ENCODE measurements around the gene RAB11FIP4.

RAB11FIP4 gene

DNA sequence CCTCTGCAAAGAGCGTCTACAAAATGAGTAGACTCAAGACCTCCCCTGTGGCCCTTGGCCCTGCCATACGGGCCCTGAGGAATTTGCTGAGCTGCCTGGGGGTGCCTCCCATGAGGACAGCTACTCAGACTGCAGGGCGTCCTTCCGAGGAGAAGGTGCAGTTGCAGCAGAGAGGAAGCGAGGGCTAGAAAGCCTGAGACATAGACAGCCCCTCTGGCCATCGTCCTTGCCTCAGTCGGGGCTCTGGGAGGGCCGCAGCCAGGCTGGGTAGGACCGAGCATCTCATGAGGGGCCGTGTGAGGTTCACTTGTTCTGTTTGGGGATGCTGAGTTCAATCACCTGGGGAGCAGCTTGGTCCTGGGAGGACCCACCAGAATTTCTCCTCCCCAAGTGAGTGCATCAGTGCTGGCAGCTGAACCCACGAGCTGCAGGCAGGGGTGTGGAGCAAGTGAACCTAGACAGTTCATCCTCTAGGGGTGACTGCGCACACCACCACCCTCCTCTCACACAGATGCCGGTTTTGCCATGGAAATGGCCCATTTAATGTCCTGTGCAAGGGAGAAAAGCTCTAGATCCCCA lies 20.3 kb downstream of the RAB11FIP4 start:
- no peak for DNase-seq (ENCODE audit: low spot score)

DNA sequence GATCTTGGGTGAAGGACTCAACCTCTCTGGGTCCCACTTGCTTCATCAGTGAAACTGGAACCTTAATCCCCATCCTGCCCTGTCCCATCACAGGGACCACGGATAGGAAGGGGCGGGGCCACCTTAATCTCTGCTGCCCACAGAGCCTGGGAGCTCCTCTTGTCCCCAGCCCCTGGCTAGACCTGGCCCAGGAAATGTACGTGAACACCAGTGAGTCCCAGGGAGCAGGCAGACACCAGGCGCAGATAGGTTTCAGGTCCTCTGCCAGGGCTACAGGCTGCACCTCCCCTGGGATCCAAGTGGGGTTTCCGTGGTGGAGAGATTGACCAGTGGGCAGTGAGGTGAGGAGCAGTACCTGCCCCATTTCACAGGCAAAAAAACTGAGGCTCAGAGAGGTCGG lies 21.0 kb downstream of the RAB11FIP4 start:
- no peak for DNase-seq (ENCODE audit: low spot score)

DNA sequence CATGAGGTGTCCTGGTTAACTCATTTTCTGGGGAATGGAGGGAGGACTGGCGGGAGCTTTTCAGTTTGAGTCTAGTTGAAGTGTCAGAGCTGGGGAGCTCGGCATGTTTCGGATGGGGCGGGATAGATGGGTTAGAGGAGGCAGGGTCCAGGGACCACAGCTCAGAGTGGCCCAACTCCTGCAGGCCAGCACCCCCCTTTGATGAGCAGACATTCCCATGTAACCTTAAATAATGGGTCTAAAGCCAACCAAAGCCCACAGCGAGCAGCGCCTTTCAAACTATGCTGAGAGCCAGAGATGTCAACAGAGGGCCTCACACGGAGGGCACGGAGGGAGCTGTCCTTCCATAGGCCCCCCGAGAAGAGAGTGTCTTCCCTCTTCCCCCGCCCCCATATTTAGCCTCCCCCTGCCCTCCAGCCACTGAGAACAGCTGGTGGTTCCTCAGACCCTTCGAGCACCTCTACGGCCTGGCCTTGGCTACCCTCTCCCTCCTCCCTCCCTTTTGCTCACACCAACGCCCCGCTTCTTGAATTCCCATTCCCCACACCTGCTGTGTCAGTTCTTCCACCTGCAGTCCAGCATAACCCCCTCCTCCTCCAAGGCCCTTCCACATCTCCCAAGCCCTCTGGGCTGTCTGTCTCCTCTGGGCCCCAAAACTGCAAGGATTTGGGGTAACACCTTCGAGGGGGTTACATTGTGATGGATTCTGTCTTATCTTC lies 21.8 kb downstream of the RAB11FIP4 start:
- no peak for DNase-seq (ENCODE audit: low spot score)

DNA sequence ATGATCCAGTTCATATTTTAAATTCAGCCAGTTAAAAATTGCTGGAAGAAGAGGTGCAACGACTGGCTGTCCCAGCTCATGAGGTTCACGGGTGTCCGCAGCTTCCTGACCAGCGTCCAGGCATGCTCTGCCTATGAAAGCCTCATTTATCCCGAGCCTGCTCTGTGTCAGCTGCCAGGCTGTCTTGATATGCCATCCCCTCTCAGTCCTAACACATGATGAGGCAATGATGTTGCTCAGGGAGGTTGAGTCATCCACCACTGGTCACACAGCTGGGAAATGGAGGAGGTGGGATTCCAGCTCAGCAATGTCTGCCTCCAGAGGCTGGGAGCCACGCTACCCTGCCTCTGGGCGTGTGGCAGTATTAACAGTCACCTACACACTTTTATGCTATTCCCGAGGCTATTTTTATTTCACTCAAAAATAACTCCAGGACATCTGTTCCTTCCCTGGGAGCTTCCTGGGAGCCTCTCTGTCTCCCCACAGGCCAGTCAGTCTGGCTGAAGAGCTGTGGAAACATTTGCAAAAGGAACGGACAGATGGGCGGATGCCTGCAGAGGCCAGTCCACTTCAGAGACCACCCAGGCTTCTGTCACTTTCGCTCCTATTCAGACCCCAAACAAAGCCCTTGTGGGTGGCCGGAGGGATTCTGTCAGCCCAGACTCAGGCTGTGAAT lies 22.5 kb downstream of the RAB11FIP4 start:
- DNase-seq (ENCODE audit: low spot score): peak; percentile 72

DNA sequence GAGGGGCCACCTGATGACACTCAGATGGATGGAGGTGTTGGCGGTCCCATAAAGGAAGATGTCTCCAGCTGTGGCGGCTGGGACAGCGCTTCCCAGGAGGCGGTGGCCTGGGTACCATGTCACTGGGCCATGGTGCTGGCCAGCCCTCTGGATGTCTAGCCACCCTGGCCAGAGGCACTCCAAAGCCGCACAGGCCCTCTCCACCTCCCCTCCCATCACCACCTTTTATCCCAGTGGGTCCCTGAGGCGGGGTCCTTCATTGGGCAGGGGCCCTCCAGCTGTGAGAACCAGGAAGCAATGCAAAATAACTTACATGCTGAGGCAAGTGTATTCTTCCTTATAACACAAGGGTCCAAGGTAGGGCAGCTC lies 23.1 kb downstream of the RAB11FIP4 start:
- DNase-seq (ENCODE audit: low spot score): no peak

DNA sequence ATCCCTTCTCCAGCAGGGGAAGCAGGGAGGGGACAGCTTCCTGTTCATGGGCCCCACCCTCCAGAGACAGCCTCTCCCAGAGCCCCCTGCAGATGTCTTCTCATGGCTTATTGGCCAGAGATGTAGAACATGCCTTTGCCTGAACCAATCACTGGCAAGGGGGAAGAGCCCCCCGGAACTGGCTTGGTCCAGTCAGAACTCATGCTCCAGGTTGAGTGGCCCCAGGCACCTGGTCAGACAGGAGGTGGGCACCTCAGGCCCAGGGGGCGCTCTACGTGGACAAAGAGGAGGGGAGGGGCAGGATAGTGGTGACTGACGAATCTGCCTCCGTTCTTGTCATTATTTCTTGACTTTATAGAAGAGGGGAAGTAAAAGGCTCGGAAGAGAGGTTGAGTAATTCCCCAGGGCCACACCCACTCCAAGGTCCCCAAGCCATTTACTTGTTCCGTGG lies 23.6 kb downstream of the RAB11FIP4 start:
- no peak for DNase-seq (ENCODE audit: low spot score)

DNA sequence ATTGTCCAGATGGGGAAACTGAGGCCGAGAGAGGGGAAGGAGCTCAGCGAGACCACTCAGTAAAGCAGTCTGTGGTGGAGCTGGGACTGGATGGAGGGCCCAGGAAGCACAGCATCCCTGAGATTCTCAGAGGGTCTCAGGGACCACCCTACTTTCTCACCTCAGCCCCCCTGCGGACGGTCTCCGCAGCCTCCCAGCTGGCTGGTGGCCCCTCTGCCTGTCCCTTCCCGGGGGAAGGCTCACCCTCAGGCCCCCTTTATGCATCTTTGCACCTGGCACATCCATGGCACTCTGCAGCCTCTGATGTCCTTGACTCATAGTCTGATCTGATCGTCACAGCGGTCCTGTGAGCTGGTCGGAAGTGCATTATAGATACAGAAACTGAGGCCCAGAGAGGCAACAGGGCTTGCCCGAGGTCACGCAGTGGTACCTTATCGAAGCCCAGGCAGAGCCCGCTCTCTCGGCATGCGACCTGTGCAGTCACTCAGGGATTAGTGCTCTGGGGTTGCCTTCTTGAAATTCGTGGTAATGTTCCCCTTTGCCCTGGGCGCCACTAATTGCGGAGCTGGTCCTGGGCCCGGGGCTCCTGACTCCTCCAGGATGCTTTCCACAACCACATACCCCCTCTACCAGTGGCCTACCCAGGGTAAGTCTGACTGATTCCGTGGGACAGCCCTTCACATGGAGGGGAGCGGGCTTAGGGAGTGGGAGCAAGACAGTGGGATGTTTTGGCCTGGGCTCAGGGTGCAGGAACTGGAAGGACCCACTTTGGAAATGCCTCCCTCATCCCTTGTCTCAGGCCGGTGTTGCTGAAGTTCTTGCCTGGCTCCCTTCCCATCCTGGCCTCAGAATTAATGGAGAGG lies 24.4 kb downstream of the RAB11FIP4 start:
- DNase-seq (ENCODE audit: low spot score): no peak

DNA sequence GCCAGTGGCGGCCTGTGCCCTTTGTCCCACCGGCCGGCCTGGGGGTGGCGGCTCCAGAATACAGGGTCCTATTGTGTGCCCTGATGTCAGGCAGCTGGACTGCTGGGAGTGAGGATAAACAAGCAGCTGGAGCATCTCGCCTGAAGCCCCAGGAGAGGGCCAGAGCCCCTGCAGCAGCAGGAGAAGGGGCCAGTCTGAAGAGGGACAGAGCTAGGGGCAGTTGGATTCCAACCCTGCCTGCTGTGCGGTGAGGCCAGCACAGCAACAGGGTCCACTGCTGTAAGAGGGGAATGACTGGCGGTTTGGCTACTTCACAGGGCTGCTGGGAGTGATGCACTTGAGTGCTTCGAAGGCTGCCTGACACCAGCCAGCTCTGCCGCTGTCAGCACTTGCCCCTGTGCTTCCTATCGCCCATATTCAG lies 25.0 kb downstream of the RAB11FIP4 start:
- DNase-seq (ENCODE audit: low spot score): no peak

DNA sequence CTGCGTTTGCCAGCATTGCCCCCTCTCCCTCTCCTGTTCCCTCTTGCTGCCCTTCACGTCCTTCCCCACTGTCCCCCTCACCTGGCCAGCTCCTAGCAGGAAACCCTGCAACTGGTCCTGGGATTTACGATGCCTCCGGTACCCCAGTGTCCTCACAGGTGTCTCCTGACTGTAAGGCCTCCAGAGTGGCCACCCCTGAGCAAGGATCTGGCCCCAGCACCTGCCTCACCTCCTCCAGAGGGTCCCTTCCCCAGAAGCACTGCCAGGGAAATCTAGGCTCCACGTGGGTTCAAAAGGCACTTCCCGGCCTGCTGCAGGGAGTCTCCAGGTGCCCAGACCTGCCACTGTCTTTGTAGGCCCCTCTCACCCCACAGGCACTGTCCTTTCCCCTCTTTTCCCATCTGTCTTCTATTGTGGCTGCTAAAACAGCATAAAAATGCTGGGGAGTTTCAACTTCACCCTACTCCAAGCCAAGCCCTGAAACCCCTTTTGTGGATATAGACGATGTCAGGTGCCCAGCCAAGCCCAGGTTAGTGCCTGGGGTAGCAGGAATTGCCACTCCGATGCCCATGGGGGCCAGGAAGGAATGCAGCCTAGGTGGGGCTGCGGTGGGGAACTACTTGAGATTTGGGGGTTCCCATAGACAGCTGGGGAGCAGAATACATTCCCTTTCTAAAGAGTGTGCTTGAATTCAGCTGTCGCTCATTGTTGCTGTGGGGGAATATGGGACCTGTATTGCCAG lies 25.7 kb downstream of the RAB11FIP4 start:
- no peak for DNase-seq (ENCODE audit: low spot score)

DNA sequence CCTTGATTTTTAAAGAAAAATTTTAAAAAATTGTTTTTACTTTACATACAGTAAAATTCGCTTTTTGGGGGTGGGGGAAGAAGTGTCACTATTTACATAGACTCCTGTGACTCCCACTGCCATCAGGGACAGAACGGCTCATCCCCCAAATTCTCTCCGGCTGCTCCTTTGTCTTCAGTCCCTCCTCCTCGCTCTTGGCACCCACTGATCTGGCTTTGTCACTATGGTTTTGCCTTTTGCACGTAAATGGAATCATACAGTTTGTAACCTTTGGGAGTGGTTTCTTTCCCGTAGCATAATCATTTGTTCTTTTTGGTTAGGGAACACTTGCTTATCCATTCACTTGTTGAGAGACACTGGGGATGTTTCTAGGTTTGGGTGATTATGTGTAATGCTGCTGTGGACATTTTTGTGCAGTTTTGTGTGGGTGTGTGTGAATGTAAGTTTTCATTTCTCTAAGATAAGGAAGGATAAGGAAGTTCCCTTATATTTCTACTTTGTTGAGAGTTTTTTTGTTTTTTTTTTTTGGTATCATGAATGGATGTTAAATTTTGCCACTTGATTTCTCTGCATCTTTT lies 27.4 kb downstream of the RAB11FIP4 start:
- no peak for DNase-seq (ENCODE audit: low spot score)

DNA sequence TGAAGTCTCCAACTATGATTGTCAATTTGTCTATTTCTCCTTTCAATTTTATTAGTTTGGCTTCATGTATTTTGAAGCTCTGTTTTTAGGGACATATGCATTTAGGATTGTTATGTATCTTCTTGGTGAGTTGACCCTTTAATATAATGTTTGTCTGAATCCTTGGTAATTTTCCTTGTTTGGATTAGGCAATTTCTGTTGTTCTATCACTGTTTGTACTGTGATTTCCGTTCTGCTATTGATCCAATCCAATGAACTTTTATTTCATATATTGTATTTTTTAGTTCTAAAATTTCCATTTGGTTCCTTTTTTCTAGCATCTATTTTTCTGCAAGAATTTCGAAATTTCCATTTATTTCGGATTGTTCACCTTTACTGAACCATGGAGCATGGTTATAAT lies 31.0 kb downstream of the RAB11FIP4 start:
- DNase-seq (ENCODE audit: low spot score): no peak

DNA sequence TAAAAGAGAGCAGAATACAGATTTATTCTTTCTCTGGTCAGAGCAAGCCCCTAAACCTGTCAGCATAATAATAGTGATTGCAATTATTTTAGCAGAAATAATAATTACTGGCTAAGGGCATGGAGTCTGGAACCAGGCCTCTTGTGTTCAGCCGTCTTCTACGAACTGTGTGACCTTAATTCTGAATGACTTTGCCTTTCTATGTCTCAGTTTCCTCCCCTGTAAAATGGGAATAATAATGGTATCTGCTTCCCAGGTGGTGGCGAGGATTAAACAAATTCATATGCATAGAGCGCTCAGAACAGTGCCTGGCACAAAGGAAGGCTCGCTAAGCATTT lies 33.4 kb downstream of the RAB11FIP4 start:
- no peak for DNase-seq (ENCODE audit: low spot score)

DNA sequence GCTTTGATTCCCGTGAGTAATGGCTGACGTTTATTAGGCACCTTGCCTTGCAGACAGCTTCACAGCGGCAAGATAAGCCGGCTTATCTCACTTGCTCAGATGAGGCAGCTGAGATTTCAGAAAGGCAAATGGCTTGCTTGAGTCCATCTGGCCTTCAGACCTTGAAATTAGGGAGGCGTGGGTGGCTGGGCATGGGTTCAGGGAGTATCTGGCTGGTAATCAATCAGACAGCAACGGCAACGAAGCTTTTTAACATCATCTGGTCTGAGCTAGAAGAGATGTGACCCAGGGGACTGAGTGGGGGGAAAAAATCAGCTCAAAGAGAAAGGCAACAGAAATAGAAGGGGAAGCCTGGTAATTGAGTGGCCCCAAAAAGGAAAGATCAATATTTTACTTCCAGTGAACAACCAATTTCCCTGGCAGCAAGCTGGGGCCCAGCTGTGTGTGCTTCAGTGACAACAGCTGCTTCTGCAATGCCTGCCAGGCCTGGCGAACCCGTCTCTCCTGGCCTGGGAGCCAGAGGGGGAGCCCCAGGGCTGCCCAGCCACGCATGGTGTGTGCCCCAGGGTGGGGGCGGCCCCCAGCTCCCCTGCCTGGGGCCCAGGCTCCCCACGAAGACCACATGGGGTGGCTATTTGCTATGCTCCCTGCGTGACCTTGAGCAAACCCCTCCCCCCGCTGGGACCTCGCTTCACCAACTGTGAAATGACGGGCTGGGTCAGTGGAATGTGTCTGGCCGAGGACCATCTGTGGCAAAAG lies 34.0 kb downstream of the RAB11FIP4 start:
- DNase-seq (ENCODE audit: low spot score): no peak

DNA sequence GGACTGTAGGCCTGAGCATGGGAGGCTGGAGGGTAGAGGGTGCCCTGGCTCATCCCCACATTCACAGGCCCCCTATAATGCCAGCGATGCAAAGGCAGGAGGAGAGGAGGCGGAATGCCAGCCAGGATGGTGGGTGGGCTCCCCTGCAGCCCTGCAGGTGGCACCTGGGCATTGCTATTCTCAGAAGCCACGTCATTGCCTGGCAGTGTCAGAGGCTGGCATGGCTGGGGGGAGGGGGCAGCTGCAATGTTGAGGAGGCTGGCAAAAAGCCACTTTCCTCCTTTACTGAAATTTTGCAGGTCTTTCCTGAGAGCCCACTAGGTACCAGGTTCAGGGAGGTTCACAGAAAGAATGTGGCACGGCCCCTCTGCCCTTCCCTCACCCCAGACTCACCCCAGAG lies 36.2 kb downstream of the RAB11FIP4 start:
- DNase-seq (ENCODE audit: low spot score): no peak

DNA sequence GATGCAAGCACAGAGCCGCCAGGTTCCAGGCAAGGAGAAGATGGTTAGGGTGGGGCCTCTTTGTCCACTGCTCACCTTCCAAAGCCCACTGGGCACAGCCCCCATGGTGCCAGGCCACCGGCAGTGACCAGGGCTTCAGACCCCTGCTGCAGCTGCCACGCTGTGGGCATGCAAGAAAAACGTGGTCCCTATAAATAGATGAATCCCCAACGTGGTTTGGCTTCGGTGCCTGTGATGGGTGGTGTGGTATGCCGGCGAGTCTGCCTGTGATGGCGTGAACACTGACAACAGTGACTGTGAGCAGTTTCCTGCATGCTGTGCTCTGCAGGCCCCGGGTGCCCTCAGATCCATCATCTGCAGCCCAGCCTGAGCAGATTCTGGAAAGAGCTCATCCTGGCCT lies 36.6 kb downstream of the RAB11FIP4 start:
- DNase-seq (ENCODE audit: low spot score): no peak

DNA sequence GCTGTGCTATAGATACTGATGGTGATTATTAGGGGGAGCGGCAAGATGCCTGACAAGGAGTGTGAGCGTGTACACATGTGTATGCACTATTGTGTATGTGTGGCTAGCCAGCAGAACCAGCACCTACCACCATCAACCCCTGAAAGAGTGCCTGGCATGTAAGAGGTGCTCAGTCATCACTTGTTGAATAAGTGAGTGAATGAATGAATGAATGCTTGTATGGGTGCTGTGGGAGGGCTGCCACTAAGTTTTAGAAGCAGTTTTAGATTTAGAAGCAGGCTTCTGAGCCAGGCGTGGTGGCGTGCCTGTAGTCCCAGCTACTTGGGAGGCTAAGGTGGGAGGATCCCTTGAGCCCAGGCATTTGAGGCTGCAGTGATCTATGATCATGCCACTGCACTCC lies 37.0 kb downstream of the RAB11FIP4 start:
- no peak for DNase-seq (ENCODE audit: low spot score)

DNA sequence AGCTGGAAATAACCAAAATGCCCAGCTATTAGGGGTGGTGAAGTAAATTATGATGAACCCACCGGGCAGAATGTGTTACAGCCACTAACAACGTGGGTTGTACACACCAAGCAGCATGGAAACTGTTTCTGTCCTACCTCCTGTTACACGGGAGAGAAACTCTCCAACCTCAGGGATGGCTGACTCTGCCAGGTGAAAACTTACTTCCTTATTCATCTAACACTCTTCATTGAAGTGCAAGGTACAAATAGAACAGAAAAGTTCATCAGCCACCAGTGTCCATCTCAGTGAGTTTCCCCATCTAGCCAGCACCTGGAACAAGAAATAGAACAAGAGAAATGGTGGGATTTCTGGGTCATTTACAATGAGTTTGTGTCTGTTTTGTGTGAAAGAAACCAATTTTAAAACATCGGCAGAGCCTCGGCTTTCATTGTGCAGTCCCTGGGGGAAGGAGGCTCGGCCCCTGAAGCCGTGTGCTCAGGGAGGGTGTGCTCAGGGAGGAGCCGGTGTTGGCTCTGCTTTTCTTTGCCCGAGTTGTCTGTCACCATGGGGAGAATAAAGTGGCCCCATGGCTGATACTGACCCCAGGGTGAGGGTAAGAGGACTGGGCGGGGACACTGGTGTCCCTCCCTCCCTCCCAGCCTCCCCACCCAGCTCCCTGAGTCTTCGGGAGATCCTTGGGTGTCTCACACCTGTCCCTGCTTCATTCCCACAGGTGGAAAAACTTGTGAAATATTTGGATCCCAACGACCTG lies 39.8 kb downstream of the RAB11FIP4 start:
- no peak for DNase-seq (ENCODE audit: low spot score)

DNA sequence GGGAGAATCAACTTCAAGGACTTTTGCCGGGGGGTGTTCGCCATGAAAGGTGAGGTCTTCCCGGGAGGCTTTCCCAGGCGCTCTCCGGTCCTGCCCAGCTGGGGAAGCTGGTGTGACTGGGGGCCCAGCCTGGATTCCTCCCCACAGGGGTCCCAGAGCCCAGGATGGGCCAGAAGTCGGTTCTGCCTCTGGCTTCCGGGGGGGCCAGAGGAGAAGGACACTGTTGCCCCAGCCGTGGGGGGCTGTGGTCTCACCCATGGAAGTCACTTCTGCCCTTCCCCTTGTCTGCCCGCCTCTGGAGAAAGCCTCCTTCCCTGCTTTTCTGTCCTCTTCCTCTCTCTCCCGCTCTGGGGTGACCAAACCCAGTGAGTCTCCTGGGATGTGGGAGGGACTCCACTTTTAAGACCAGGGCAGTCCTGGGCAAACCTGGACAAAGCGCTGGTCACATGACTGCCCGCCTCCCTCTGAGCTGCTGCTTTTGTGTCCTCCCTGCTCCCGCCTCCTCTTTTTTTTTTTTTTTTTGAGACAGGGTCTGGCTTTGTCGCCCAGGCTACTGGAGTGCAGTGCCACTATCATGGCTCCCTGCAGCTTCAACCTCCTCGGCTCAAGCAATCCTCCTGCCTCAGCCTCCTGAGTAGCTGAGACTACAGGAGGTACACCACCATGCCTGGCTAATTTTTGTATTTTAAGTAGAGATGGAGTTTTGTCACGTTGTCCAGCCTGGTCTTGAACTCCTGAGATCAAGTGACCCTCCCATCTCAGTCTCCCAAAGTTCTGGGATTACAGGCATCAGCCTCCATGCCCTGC lies 40.6 kb downstream of the RAB11FIP4 start:
- no peak for DNase-seq (ENCODE audit: low spot score)

DNA sequence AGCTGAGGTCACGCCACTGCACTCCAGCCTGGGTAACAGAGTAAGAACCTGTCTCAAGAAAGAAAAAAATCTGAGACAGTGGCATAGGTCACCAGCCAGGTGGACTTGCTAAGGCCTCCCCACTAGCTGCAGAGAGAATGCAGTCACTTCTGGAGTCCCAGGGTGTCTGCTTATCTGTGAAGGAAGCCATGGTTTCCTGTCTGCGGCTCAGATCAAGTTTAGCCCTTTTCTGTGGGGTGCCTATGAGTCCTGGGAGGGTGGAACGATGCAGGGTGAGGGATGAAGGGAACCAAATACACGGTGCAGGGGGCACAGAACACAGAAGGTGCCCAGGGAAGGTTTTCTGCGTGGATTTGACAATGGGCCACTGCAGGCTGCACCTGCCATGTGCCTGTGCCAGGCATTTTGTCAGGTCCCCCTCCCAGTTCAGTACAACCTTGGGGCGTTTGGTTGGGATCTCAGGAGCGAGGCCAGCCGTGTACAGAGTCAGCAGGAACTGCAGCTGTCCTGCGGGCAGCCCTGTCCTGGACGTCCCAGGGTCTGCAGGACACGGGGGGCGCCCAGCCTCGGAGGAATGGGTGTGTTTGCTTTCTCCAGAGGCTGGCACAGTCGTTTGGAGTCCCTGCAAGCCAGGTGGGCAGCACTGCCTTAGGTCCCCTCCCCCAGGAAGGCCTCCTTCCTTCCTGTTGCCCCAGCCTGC lies 41.8 kb downstream of the RAB11FIP4 start:
- no peak for DNase-seq (ENCODE audit: low spot score)
